GM12892 (cell line): ENCODE results near the gene DDX10.

ENCODE experiments used
- POLR2A ChIP-seq: IDR thresholded peaks from 2 replicates; pipeline ENCODE4 v1.6.1; 2011; ENCODE audit warnings: low read depth, low read length, control low read depth
- POLR2AphosphoS5 ChIP-seq: IDR thresholded peaks from 2 replicates; pipeline ENCODE4 v1.6.1; 2011; ENCODE audit warnings: low read depth, low read length, control low read depth

GRCh38 chr11:108870373-108871020 is 205.6 kb downstream of the DDX10 start:
- no peak for TF ChIP-seq POLR2A
- TF ChIP-seq POLR2AphosphoS5 = no peak
